WTC11 (cell line): Measurements from ENCODE around the gene CLEC16A. TPM values are rescaled to one million over a fixed set of nuclear protein-coding genes. Genes with fewer than 3 reads are reported as not detected.
A peak's percentile ranks its signal among the peaks of the same experiment; 100 is the strongest.

Experiments used
- ATAC-seq: fragments of 200-7000 bp; cut with Tn5 transposase; 2 replicates; pipeline ENCODE4 v1.10.0; 2021; ENCODE audit warnings: mild to moderate bottlenecking, moderate library complexity
- CTCF ChIA-PET: fragments of 300-600 bp; sonication (Branson Sonifier 250); formaldehyde crosslinking; loops from one replicate; lab custom pipeline; 2021; ENCODE audit warnings: antibody characterized with exemption; lab: Charles Lee
- POLR2A ChIA-PET: fragments of 350-600 bp; sonication (Branson Sonifier 250); formaldehyde crosslinking; loops from one replicate; lab custom pipeline; 2021; ENCODE audit warnings: antibody characterized with exemption; lab: Charles Lee
- DNase-seq: peaks from one replicate; pipeline ENCODE4 v3.0.0; 2021; ENCODE audit warnings: low spot score
- H3K27ac Mint-ChIP-seq: 2 replicates; pipeline ENCODE4 v1.8.0; 2021; ENCODE audit warnings: mixed read lengths
- H3K27me3 Mint-ChIP-seq: 2 replicates; pipeline ENCODE4 v1.8.0; 2021; ENCODE audit warnings: low read depth, mild to moderate bottlenecking, moderate library complexity, mixed read lengths
- H3K36me3 Mint-ChIP-seq: 2 replicates; pipeline ENCODE4 v1.8.0; 2021; ENCODE audit warnings: mixed read lengths
- H3K4me1 Mint-ChIP-seq: 2 replicates; pipeline ENCODE4 v1.8.0; 2022; ENCODE audit warnings: mixed read lengths
- H3K4me3 Mint-ChIP-seq: 2 replicates; pipeline ENCODE4 v1.8.0; 2021; ENCODE audit warnings: mild to moderate bottlenecking, moderate library complexity, mixed read lengths
- H3K9me3 Mint-ChIP-seq: 2 replicates; pipeline ENCODE4 v1.8.0; 2021; ENCODE audit warnings: mixed read lengths
- CREM ChIP-seq: sonication (generic); formaldehyde crosslinking; IDR thresholded peaks from 2 replicates; pipeline ENCODE4 v1.8.1; 2022; ENCODE audit warnings: mild to moderate bottlenecking, missing genetic modification reagents, moderate library complexity
- FOXK1 ChIP-seq: sonication (generic); formaldehyde crosslinking; IDR thresholded peaks from 2 replicates; pipeline ENCODE4 v1.8.0; 2022; ENCODE audit warnings: mild to moderate bottlenecking, moderate library complexity, missing genetic modification reagents
- GABPB1 ChIP-seq: sonication (generic); formaldehyde crosslinking; IDR thresholded peaks from 2 replicates; pipeline ENCODE4 v1.8.1; 2023; ENCODE audit warnings: mild to moderate bottlenecking, missing genetic modification reagents
- GTF2I ChIP-seq: fragments of 250-450 bp; sonication (Bioruptor Pico); conservative IDR thresholded peaks from 2 replicates; pipeline ENCODE4 v1.4.0; 2021; ENCODE audit warnings: mild to moderate bottlenecking
- IRF2 ChIP-seq: sonication (generic); formaldehyde crosslinking; IDR thresholded peaks from 2 replicates; pipeline ENCODE4 v1.8.0; 2022; ENCODE audit warnings: low read depth, missing genetic modification reagents, borderline replicate concordance
- NR2C2 ChIP-seq: sonication (generic); formaldehyde crosslinking; IDR thresholded peaks from 2 replicates; pipeline ENCODE4 v1.8.0; 2022; ENCODE audit warnings: mild to moderate bottlenecking, missing genetic modification reagents
- TCF7 ChIP-seq: sonication (generic); formaldehyde crosslinking; IDR thresholded peaks from 2 replicates; pipeline ENCODE4 v1.8.0; 2022; ENCODE audit warnings: mild to moderate bottlenecking, low read depth, missing genetic modification reagents, moderate library complexity
- ZNF396 ChIP-seq: fragments of 250-450 bp; sonication (Bioruptor Pico); IDR thresholded peaks from 2 replicates; pipeline ENCODE4 v1.8.0; 2021; ENCODE audit warnings: mild to moderate bottlenecking, moderate library complexity, borderline replicate concordance
- ZNF416 ChIP-seq: fragments of 250-450 bp; sonication (Bioruptor Pico); IDR thresholded peaks from 2 replicates; pipeline ENCODE4 v1.9.0; 2021; ENCODE audit warnings: mild to moderate bottlenecking, inconsistent platforms
- ZNF423 ChIP-seq: fragments of 250-450 bp; sonication (Bioruptor Pico); IDR thresholded peaks from 2 replicates; pipeline ENCODE4 v2.1.2; 2022; ENCODE audit warnings: mild to moderate bottlenecking, moderate library complexity
- total RNA-seq: library from RNA; stranded (reverse); gene quantifications from 3 replicates; pipeline ENCODE4 v1.2.3, GENCODE V29; 2021
- TF ChIP-seq, protein P1 (sequence below): sonication (generic); formaldehyde crosslinking; IDR thresholded peaks from 2 replicates; pipeline ENCODE4 v1.8.1; 2022; ENCODE audit warnings: mild to moderate bottlenecking, missing genetic modification reagents, moderate library complexity, borderline replicate concordance
- TF ChIP-seq, protein P2 (sequence below): sonication (generic); formaldehyde crosslinking; IDR thresholded peaks from 2 replicates; pipeline ENCODE4 v1.8.1; 2022; ENCODE audit warnings: missing genetic modification reagents, borderline replicate concordance
- TF ChIP-seq, protein P3 (sequence below): fragments of 250-450 bp; sonication (Bioruptor Pico); IDR thresholded peaks from 2 replicates; pipeline ENCODE4 v1.9.0; 2021; ENCODE audit warnings: mild to moderate bottlenecking
- TF ChIP-seq, protein P4 (sequence below): sonication (generic); formaldehyde crosslinking; IDR thresholded peaks from 2 replicates; pipeline ENCODE4 v1.8.1; 2023; ENCODE audit warnings: mild to moderate bottlenecking, moderate library complexity, missing genetic modification reagents
- TF ChIP-seq, protein P5 (sequence below): sonication (generic); formaldehyde crosslinking; IDR thresholded peaks from 2 replicates; pipeline ENCODE4 v1.8.0; 2023; ENCODE audit warnings: missing genetic modification reagents
- TF ChIP-seq, protein P6 (sequence below): sonication (generic); formaldehyde crosslinking; conservative IDR thresholded peaks from 2 replicates; pipeline ENCODE4 v1.8.1; 2023; ENCODE audit warnings: mild to moderate bottlenecking, low read depth, missing genetic modification reagents, moderate library complexity
- TF ChIP-seq, protein P7 (sequence below): sonication (generic); formaldehyde crosslinking; conservative IDR thresholded peaks from 2 replicates; pipeline ENCODE4 v1.8.1; 2022; ENCODE audit warnings: mild to moderate bottlenecking, missing genetic modification reagents
- TF ChIP-seq, protein P8 (sequence below): fragments of 200-600 bp; IDR thresholded peaks from 2 replicates; pipeline ENCODE4 v1.8.0; 2022; ENCODE audit warnings: antibody characterized with exemption

CLEC16A gene
- total RNA-seq, 1 experiment from 2014 or later: 14.4 TPM

DNA sequence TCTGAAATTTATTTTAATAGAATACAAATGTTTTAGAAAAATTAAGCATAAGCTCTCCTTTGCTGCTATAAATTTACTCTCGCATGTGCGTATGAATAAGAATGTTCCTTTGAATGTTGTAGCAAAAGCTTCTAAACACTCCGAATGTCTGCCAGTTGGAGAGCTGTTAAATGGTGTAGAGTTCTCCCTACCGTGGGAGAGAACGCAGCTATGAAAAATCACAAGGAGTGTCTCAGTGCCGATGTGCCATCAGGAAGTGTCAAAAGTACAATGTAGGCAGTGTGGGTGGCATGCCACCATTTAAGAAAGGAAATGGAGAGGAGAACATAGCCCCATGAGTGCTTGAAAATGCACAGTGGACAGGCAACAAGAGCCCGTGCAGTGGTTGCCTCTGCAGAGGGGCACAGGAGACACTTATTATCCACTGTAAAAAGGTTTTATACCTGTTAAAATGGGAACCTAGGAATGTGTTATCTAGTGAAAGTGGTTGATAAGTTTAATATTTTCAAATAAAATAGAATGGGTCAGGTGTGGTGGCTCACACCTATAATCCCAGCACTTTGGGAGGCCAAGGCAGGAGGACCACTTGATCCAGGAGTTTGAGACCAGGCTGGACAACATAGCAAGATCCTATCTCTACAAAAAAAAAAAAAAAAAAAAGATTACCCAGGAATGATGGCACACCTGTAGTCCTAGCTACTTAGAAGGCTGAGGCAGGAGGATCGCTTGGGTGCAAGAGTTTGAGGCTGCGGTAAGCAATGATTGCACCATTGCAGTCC, 167.7 kb downstream of the CLEC16A start:
- Mint-ChIP-seq H3K4me1 (peaks cover 12% of the 10 kb centered on the region), H3K27ac (no peak overlapping the region), H3K27me3 (no peaks in the 10 kb centered on the region), H3K4me3 (no peak overlapping the region), H3K9me3 (no peaks in the 10 kb centered on the region), H3K36me3 (no peaks in the 10 kb centered on the region)
- DNase-seq (no peak), ATAC-seq (no peak)
- POLR2A ChIA-PET: no interaction called here
- CTCF ChIA-PET: interaction anchor here (0.6 to 1.1 kb wide), 2 partner anchors 69 to 244 kb away, joined by 3 to 4 read pairs; no protein-coding TSS in a partner anchor
- no peak for TF ChIP-seq GTF2I (CRISPR knock-in tag)
- TF ChIP-seq NR2C2 (CRISPR knock-in tag): no peak
- TF ChIP-seq ZNF396 (CRISPR knock-in tag): no peak
- TF ChIP-seq, protein P1, sequence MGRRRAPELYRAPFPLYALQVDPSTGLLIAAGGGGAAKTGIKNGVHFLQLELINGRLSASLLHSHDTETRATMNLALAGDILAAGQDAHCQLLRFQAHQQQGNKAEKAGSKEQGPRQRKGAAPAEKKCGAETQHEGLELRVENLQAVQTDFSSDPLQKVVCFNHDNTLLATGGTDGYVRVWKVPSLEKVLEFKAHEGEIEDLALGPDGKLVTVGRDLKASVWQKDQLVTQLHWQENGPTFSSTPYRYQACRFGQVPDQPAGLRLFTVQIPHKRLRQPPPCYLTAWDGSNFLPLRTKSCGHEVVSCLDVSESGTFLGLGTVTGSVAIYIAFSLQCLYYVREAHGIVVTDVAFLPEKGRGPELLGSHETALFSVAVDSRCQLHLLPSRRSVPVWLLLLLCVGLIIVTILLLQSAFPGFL (CRISPR knock-in tag): no peak
- TF ChIP-seq, protein P2, sequence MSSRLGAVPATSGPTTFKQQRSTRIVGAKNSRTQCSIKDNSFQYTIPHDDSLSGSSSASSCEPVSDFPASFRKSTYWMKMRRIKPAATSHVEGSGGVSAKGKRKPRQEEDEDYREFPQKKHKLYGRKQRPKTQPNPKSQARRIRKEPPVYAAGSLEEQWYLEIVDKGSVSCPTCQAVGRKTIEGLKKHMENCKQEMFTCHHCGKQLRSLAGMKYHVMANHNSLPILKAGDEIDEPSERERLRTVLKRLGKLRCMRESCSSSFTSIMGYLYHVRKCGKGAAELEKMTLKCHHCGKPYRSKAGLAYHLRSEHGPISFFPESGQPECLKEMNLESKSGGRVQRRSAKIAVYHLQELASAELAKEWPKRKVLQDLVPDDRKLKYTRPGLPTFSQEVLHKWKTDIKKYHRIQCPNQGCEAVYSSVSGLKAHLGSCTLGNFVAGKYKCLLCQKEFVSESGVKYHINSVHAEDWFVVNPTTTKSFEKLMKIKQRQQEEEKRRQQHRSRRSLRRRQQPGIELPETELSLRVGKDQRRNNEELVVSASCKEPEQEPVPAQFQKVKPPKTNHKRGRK (CRISPR knock-in tag): no peak
- TF ChIP-seq GABPB1 (CRISPR knock-in tag): no peak
- TF ChIP-seq, protein P3, sequence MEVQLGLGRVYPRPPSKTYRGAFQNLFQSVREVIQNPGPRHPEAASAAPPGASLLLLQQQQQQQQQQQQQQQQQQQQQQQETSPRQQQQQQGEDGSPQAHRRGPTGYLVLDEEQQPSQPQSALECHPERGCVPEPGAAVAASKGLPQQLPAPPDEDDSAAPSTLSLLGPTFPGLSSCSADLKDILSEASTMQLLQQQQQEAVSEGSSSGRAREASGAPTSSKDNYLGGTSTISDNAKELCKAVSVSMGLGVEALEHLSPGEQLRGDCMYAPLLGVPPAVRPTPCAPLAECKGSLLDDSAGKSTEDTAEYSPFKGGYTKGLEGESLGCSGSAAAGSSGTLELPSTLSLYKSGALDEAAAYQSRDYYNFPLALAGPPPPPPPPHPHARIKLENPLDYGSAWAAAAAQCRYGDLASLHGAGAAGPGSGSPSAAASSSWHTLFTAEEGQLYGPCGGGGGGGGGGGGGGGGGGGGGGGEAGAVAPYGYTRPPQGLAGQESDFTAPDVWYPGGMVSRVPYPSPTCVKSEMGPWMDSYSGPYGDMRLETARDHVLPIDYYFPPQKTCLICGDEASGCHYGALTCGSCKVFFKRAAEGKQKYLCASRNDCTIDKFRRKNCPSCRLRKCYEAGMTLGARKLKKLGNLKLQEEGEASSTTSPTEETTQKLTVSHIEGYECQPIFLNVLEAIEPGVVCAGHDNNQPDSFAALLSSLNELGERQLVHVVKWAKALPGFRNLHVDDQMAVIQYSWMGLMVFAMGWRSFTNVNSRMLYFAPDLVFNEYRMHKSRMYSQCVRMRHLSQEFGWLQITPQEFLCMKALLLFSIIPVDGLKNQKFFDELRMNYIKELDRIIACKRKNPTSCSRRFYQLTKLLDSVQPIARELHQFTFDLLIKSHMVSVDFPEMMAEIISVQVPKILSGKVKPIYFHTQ: no peak
- TF ChIP-seq, protein P4, sequence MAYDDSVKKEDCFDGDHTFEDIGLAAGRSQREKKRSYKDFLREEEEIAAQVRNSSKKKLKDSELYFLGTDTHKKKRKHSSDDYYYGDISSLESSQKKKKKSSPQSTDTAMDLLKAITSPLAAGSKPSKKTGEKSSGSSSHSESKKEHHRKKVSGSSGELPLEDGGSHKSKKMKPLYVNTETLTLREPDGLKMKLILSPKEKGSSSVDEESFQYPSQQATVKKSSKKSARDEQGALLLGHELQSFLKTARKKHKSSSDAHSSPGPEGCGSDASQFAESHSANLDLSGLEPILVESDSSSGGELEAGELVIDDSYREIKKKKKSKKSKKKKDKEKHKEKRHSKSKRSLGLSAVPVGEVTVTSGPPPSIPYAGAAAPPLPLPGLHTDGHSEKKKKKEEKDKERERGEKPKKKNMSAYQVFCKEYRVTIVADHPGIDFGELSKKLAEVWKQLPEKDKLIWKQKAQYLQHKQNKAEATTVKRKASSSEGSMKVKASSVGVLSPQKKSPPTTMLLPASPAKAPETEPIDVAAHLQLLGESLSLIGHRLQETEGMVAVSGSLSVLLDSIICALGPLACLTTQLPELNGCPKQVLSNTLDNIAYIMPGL: no peak
- TF ChIP-seq ZNF416 (CRISPR knock-in tag): no peak
- TF ChIP-seq, protein P5, sequence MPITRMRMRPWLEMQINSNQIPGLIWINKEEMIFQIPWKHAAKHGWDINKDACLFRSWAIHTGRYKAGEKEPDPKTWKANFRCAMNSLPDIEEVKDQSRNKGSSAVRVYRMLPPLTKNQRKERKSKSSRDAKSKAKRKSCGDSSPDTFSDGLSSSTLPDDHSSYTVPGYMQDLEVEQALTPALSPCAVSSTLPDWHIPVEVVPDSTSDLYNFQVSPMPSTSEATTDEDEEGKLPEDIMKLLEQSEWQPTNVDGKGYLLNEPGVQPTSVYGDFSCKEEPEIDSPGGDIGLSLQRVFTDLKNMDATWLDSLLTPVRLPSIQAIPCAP (CRISPR knock-in tag): no peak
- no peak for TF ChIP-seq TCF7 (CRISPR knock-in tag)
- no peak for TF ChIP-seq ZNF423 (CRISPR knock-in tag)
- TF ChIP-seq IRF2 (CRISPR knock-in tag): no peak
- TF ChIP-seq CREM (CRISPR knock-in tag): no peak
- no peak for TF ChIP-seq FOXK1 (CRISPR knock-in tag)

DNA sequence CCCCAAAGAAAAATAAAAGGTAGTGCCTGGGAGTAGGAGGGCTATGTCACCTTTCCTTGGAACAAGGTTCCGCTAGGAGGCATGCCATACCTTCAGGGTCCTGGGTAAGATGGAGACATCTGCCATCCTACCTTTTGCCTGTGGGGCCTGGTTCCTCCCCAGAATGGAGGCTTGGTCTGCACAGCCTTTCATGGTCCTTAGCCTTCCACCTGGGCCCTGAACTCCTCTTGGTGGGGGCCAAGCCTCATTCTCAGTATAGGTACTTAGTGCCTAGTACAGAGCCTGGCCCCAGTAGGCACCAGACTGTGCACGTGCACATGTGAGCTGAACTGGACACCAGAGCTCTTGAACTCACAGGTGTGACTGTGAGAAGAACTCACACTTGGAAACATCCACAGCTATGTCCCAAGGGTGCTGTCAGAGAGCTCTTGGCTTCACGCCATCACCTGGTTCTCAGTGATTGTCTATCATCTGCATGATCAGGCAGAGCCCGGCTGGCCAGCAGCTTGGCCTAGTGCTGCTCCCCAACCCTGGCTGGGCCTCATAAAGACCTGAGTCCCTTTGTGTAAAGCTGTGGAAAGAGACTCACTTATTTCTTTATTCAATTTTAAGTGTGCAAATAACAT, 168.5 kb downstream of the CLEC16A start:
- POLR2A ChIA-PET: interaction anchor here (0.5 kb wide), 1 partner anchor 68 kb away, joined by 3 read pairs; no protein-coding TSS in a partner anchor
- Mint-ChIP-seq H3K36me3 (no peaks in the 10 kb centered on the region), H3K27ac (peak overlapping the region; percentile 58), H3K27me3 (no peaks in the 10 kb centered on the region), H3K9me3 (no peaks in the 10 kb centered on the region), H3K4me3 (no peak overlapping the region), H3K4me1 (peaks cover 12% of the 10 kb centered on the region)
- ATAC-seq (no peak), DNase-seq (no peak)
- CTCF ChIA-PET: interaction anchor here (0.6 to 1.1 kb wide), 3 partner anchors 68 to 259 kb away, joined by 3 to 4 read pairs (median 4); no protein-coding TSS in a partner anchor
- no peak for TF ChIP-seq CREM (CRISPR knock-in tag)
- TF ChIP-seq, protein P6, sequence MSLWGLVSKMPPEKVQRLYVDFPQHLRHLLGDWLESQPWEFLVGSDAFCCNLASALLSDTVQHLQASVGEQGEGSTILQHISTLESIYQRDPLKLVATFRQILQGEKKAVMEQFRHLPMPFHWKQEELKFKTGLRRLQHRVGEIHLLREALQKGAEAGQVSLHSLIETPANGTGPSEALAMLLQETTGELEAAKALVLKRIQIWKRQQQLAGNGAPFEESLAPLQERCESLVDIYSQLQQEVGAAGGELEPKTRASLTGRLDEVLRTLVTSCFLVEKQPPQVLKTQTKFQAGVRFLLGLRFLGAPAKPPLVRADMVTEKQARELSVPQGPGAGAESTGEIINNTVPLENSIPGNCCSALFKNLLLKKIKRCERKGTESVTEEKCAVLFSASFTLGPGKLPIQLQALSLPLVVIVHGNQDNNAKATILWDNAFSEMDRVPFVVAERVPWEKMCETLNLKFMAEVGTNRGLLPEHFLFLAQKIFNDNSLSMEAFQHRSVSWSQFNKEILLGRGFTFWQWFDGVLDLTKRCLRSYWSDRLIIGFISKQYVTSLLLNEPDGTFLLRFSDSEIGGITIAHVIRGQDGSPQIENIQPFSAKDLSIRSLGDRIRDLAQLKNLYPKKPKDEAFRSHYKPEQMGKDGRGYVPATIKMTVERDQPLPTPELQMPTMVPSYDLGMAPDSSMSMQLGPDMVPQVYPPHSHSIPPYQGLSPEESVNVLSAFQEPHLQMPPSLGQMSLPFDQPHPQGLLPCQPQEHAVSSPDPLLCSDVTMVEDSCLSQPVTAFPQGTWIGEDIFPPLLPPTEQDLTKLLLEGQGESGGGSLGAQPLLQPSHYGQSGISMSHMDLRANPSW: no peak
- TF ChIP-seq, protein P7, sequence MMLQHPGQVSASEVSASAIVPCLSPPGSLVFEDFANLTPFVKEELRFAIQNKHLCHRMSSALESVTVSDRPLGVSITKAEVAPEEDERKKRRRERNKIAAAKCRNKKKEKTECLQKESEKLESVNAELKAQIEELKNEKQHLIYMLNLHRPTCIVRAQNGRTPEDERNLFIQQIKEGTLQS (CRISPR knock-in tag): no peak
- TF ChIP-seq, protein P8, sequence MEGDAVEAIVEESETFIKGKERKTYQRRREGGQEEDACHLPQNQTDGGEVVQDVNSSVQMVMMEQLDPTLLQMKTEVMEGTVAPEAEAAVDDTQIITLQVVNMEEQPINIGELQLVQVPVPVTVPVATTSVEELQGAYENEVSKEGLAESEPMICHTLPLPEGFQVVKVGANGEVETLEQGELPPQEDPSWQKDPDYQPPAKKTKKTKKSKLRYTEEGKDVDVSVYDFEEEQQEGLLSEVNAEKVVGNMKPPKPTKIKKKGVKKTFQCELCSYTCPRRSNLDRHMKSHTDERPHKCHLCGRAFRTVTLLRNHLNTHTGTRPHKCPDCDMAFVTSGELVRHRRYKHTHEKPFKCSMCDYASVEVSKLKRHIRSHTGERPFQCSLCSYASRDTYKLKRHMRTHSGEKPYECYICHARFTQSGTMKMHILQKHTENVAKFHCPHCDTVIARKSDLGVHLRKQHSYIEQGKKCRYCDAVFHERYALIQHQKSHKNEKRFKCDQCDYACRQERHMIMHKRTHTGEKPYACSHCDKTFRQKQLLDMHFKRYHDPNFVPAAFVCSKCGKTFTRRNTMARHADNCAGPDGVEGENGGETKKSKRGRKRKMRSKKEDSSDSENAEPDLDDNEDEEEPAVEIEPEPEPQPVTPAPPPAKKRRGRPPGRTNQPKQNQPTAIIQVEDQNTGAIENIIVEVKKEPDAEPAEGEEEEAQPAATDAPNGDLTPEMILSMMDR: no peak
